ENCODE results near the gene NTNG1. TPM values are rescaled to one million over a fixed set of nuclear protein-coding genes. Genes with fewer than 3 reads are reported as not detected.

The NTNG1 gene
- total and polyA plus RNA-seq, 2 of the 4 experiments (the other 2 are of a cell fraction), result 1.2 to 2.3 TPM

GRCh38 chr1:107344836-107345235 lies 204.0 kb downstream of the NTNG1 start:
- Histone ChIP-seq H3K36me3 (ENCODE audit: control insufficient read depth, insufficient read depth, low read length) (no peaks in the 10 kb centered on the region), H2BK5ac (ENCODE audit: low read depth, low read length, poor library complexity, severe bottlenecking) (no peak overlapping the region), H3K4ac (ENCODE audit: low read depth, low read length) (no peak overlapping the region), H3K14ac (replicated peaks; ENCODE audit: low read depth, low read length) (no peak overlapping the region), H3K23ac (ENCODE audit: low read depth, low read length) (no peak overlapping the region), H3K9ac (ENCODE audit: low read depth, low read length) (no peak overlapping the region), H3K79me1 (ENCODE audit: low read depth in 1 of 2, low read length in 2 of 2) (no peaks in the 10 kb centered on the region), H3K9me3 (ENCODE audit: control insufficient read depth, insufficient read depth, low read length) (no peaks in the 10 kb centered on the region), H3K27me3 (ENCODE audit: control insufficient read depth, insufficient read depth, low read length) (no peaks in the 10 kb centered on the region), H2BK15ac (ENCODE audit: low read depth, low read length) (no peak overlapping the region), H3K4me1 (ENCODE audit: control insufficient read depth, insufficient read depth, low read length) (no peaks in the 10 kb centered on the region), H4K8ac (ENCODE audit: low read depth in 2 of 2, low read length in 2 of 2) (no peak overlapping the region), H3K56ac (ENCODE audit: extremely low read depth, insufficient read depth, low read length) (no peak overlapping the region), H3K9me1 (ENCODE audit: insufficient read depth, low read length) (no peaks in the 10 kb centered on the region), H3K4me2 (ENCODE audit: low read depth, low read length) (no peak overlapping the region), H4K20me1 (ENCODE audit: insufficient read depth, low read length) (no peaks in the 10 kb centered on the region), H2AK9ac (replicated peaks; ENCODE audit: low read depth, low read length, poor library complexity) (no peak overlapping the region), H4K5ac (ENCODE audit: low read depth, low read length) (no peak overlapping the region), H2BK120ac (ENCODE audit: low read depth, low read length) (no peak overlapping the region), H2BK20ac (ENCODE audit: low read depth, low read length) (no peak overlapping the region), H4K91ac (ENCODE audit: insufficient read depth, low read depth, low read length) (no peak overlapping the region), H2AK5ac (ENCODE audit: low read depth, low read length) (no peak overlapping the region), H3K18ac (ENCODE audit: low read depth, low read length) (no peak overlapping the region), H2AFZ (replicated peaks; ENCODE audit: low read length, poor library complexity) (no peak overlapping the region), H3K4me3 (ENCODE audit: insufficient read depth, low read depth, low read length) (no peak overlapping the region), H3K27ac (ENCODE audit: insufficient read depth, low read length) (no peak overlapping the region)
- ATAC-seq (ENCODE audit: low read depth) (no peak), DNase-seq (no peak)
- CTCF ChIA-PET, result no interaction called here
- POLR2A ChIA-PET (ENCODE audit: unreplicated experiment), result no interaction called here
- TF ChIP-seq SMC3 (IDR thresholded peaks at IDR 0.05; ENCODE audit: low read depth, low read length), result no peak
- no peak for TF ChIP-seq CHD1 (IDR thresholded peaks at IDR 0.05; ENCODE audit: low read depth, low read length)
- TF ChIP-seq NFE2L2 (IDR thresholded peaks at IDR 0.05; ENCODE audit: low read depth, low read length), result no peak
- no peak for TF ChIP-seq USF2 (IDR thresholded peaks at IDR 0.05; ENCODE audit: low read depth, low read length)
- TF ChIP-seq RFX5 (IDR thresholded peaks at IDR 0.05; ENCODE audit: low read depth, low read length), result no peak
- TF ChIP-seq FOS (IDR thresholded peaks at IDR 0.05; ENCODE audit: low read depth, low read length), result no peak
- no peak for TF ChIP-seq MXI1 (IDR thresholded peaks at IDR 0.05; ENCODE audit: borderline replicate concordance, low read depth, low read length)
- TF ChIP-seq MAFK (IDR thresholded peaks at IDR 0.05; ENCODE audit: low read depth, low read length), result no peak
- no peak for TF ChIP-seq MAZ (IDR thresholded peaks at IDR 0.05; ENCODE audit: borderline replicate concordance, low read depth, low read length)
- no peak for TF ChIP-seq ELK1 (IDR thresholded peaks at IDR 0.05; ENCODE audit: borderline replicate concordance, low read depth, low read length)
- no peak for TF ChIP-seq CTCF (conservative IDR thresholded peaks at IDR 0.05; ENCODE audit: low read depth, low read length)
- TF ChIP-seq RAD21 (IDR thresholded peaks at IDR 0.05; ENCODE audit: low read length), result no peak
- no peak for TF ChIP-seq POLR2A (IDR thresholded peaks at IDR 0.05; ENCODE audit: low read depth, low read length)
- no peak for TF ChIP-seq RCOR1 (IDR thresholded peaks at IDR 0.05; ENCODE audit: insufficient replicate concordance, low read length)
- WGBS, 2 experiments (ENCODE audit: extremely low coverage in 2 of 2, insufficient read length in 1 of 2), result no CpG with 5 or more reads among the region's 3 CpGs
- in situ Hi-C loops (cut with MboI; ENCODE audit: low sequenced_read_pairs), result no loop called here
- no TSS peak for BruUV-seq (replicated peaks)
- intact Hi-C loops (cut with micrococcal nuclease), result no loop called here
- dilution Hi-C loops (cut with HindIII; ENCODE audit: low sequenced_read_pairs, unreplicated experiment), result no loop called here

Data from IMR-90 (cell line).